Lung (tissue), 12 donors: Measurements from ENCODE around the gene CELSR1. TPM values are rescaled to one million over a fixed set of nuclear protein-coding genes. Genes with fewer than 3 reads are reported as not detected.
A peak's percentile ranks its signal among the peaks of the same experiment; 100 is the strongest.

Experiments used
- ATAC-seq: fragments of 200-7000 bp; cut with Tn5 transposase; one replicate; pipeline ENCODE4 v1.9.1; 2020; ENCODE audit warnings: moderate number of reproducible peaks; ENCODE audit not compliant: insufficient read depth, low FRiP score
- DNase-seq, 3 donors: peaks; one replicate each; pipeline ENCODE4 v3.0.0-alpha.2; 2013 to 2017
- H3K27ac ChIP-seq, 2 donors: one replicate each; pipeline ENCODE4 v1.5.1; 2013; ENCODE audit warnings: mild to moderate bottlenecking in 2 of 2, moderate library complexity in 2 of 2, control low read depth in 1 of 2, inconsistent platforms in 1 of 2, low read depth in 1 of 2, low read length in 1 of 2
- H3K27me3 ChIP-seq, 3 donors: one replicate each; pipeline ENCODE4 v1.5.1; 2013; ENCODE audit warnings: low read length in 2 of 3; ENCODE audit not compliant: control insufficient read depth in 3 of 3, insufficient read depth in 3 of 3
- H3K36me3 ChIP-seq, 4 donors: one replicate each; pipeline ENCODE4 v1.5.1; 2013; ENCODE audit warnings: low read length in 4 of 4, mild to moderate bottlenecking in 1 of 4, moderate library complexity in 1 of 4; ENCODE audit not compliant: control insufficient read depth in 4 of 4, insufficient read depth in 4 of 4
- H3K4me1 ChIP-seq, 5 donors: one replicate each; pipeline ENCODE4 v1.5.1; 2013; ENCODE audit warnings: low read length in 5 of 5, mild to moderate bottlenecking in 2 of 5, moderate library complexity in 1 of 5; ENCODE audit not compliant: control insufficient read depth in 5 of 5, insufficient read depth in 5 of 5
- H3K4me3 ChIP-seq: one replicate; pipeline ENCODE4 v1.5.1; 2013; ENCODE audit warnings: mild to moderate bottlenecking, control low read depth, moderate library complexity
- H3K9ac ChIP-seq, 2 donors: one replicate each; pipeline ENCODE4 v1.5.1; 2013; ENCODE audit warnings: low read length in 2 of 2, control low read depth in 1 of 2; ENCODE audit not compliant: insufficient read depth in 1 of 2
- H3K9me3 ChIP-seq, 4 donors: one replicate each; pipeline ENCODE4 v1.5.1; 2013; ENCODE audit warnings: low read length in 3 of 4, mild to moderate bottlenecking in 1 of 4, moderate library complexity in 1 of 4; ENCODE audit not compliant: control insufficient read depth in 4 of 4, insufficient read depth in 3 of 4
- WGBS, 2 donors: extraction: QIAGEN DNeasy Blood & Tissue Kit; methylation state at CpG; one replicate each; pipeline ENCODE4 v1.1.7; 2013; 5-methylcytosine and 5-hydroxymethylcytosine counted together
- polyA plus RNA-seq, 2 donors: library from polyadenylated mRNA; stranded (reverse); fragments of 200-250 nt; gene quantifications; one replicate each; pipeline ENCODE4 v1.2.1, GENCODE V29; 2013
- total RNA-seq, 2 donors: library from RNA; depleted of rRNA in 1 of 2; stranded (reverse); fragments of >200 nt in 1 of 2; gene quantifications; one replicate each; pipeline ENCODE4 v1.2.1, GENCODE V29; 2014 to 2021
- TF ChIP-seq, protein P1 (sequence below): IDR thresholded peaks from 2 replicates; pipeline ENCODE4 v1.5.1; 2012; ENCODE audit warnings: mild to moderate bottlenecking; ENCODE audit errors: control extremely low read depth, extremely low read depth
- donor health status: control.
- donor health status: control.
- donor health status: Bipolar disorder and iron deficiency.
- donor health status: healthy.
- donor health status: DM: yes; HTN: yes; CAD: no.

CELSR1 gene
- total and polyA plus RNA-seq, 4 donors: 14.0 to 65.9 (median 32.7) TPM

DNA sequence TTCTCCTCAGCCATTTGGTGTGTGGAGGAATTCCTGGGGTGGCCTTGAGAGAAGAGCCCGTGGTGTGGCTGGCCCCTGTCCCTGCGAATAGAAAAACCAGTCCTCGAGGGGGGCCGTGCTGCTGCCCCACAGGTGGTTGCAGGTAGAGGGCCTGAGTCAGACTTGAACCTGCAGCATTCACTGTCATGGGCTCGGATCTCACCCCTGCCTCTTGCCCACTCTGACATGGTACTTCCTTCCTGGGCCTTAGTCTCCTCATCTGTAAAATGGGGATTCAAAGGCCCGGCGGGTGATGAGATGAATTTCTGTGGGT, 182.5 kb downstream of the CELSR1 start:
- no peaks in the 10 kb centered on the region for H3K27me3 ChIP-seq
- no peak overlapping the region for H3K9ac ChIP-seq
- peak overlapping the region in 1 of 2 donors; percentile 10 for H3K27ac ChIP-seq
- 90 to 94% methylated on average over 7 of the region's 7 CpGs for WGBS, 2 donors
- H3K9me3 ChIP-seq: no peaks in the 10 kb centered on the region
- ATAC-seq: no peak
- H3K4me3 ChIP-seq: no peak overlapping the region
- peaks cover 0 to 3% (median 0%) of the 10 kb centered on the region in 5 donors for H3K4me1 ChIP-seq
- no peak for DNase-seq
- peaks cover 8 to 76% (median 38%) of the 10 kb centered on the region in 4 donors for H3K36me3 ChIP-seq
- TF ChIP-seq, protein P1, sequence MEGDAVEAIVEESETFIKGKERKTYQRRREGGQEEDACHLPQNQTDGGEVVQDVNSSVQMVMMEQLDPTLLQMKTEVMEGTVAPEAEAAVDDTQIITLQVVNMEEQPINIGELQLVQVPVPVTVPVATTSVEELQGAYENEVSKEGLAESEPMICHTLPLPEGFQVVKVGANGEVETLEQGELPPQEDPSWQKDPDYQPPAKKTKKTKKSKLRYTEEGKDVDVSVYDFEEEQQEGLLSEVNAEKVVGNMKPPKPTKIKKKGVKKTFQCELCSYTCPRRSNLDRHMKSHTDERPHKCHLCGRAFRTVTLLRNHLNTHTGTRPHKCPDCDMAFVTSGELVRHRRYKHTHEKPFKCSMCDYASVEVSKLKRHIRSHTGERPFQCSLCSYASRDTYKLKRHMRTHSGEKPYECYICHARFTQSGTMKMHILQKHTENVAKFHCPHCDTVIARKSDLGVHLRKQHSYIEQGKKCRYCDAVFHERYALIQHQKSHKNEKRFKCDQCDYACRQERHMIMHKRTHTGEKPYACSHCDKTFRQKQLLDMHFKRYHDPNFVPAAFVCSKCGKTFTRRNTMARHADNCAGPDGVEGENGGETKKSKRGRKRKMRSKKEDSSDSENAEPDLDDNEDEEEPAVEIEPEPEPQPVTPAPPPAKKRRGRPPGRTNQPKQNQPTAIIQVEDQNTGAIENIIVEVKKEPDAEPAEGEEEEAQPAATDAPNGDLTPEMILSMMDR: no peak

DNA sequence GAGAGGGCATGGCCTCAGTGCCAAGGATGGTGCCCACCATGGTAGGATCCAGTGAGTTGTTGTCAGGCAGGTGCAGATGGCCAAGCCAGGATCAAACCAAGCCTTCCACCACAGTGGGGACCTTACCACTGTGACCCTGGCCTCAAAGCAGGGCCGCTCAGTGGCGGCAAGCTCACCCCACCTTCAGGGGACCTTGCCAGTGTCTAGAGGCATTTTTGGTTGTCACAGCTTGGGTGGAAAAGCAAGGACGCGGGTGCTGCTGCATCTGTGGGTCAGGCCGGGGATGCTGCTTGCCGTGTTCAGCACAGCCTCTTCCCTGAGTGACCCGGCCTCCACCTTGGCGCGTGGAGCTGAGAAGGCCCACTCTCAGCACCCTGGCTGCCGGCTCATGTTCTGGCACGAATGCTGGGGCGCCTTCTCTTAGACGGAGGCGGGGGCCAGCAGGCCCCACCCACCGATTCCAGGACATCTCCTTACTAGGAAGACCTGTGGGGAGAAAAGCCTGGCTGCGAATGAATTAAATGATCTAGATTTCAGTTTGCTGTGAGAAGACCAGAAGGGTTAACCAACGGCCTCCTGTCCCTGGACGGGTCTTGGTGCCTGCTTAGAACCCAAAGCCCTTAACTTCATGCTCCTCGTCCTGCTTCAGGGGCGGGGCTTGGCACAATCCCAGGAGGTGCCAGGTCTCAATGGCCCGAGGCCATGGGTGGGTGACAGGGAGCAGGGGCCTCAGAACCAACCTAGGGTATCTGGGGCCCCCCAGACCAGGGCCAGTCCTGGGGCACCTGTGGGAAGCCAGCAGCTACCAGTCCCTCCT, 183.0 kb downstream of the CELSR1 start:
- H3K27me3 ChIP-seq: no peaks in the 10 kb centered on the region
- peaks cover 8 to 78% (median 38%) of the 10 kb centered on the region in 4 donors for H3K36me3 ChIP-seq
- H3K4me3 ChIP-seq: no peak overlapping the region
- H3K9me3 ChIP-seq: no peaks in the 10 kb centered on the region
- H3K9ac ChIP-seq: no peak overlapping the region
- TF ChIP-seq, protein P1: no peak
- 86 to 90% methylated on average over 21 of the region's 21 CpGs for WGBS, 2 donors
- H3K27ac ChIP-seq: peak overlapping the region; percentile 28 to 77
- DNase-seq: no peak
- peaks cover 0 to 3% (median 0%) of the 10 kb centered on the region in 5 donors for H3K4me1 ChIP-seq
- no peak for ATAC-seq

DNA sequence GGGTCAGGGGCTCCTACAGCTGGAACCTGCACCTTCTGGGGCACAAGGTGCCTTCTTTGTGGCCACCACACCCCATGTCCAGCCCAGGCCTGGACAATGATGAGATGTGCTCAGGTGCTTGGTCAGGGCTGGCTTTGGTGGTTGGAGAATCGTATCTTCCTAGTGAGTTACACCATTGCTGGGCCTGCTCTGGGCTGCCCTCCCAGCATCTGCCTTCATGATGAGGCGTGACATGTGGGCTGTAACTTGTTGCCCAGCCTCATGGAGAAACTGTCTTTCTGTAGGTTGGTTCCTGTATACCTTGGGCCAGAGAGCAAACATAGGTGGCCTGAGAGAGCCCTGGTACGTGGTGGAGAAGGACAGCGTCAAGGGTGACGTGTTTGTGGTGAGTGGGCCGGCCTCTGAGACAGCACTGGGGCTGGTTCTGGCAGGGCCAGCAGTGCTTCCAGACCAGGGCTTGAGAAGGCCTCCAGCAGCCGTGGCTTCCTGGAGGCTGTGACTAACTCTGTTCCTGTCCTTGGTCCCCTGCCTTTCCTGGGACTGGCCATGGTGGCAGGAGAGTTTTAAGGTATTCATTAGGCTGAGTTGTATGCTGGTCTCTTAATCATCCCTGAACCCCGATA, 183.8 kb downstream of the CELSR1 start:
- Histone ChIP-seq H3K4me1 (peaks cover 0 to 3% (median 0%) of the 10 kb centered on the region in 5 donors), H3K36me3 (peaks cover 8 to 80% (median 41%) of the 10 kb centered on the region in 4 donors), H3K27me3 (no peaks in the 10 kb centered on the region), H3K27ac (peak overlapping the region; percentile 28 to 77), H3K9ac (no peak overlapping the region), H3K4me3 (no peak overlapping the region), H3K9me3 (no peaks in the 10 kb centered on the region)
- 88 to 90% methylated on average over 8 of the region's 8 CpGs for WGBS, 2 donors
- TF ChIP-seq, protein P1: no peak
- ATAC-seq (no peak), DNase-seq (no peak)
